Osteocyte (in vitro differentiated cells): ENCODE results near the gene CDH4. TPM values are rescaled to one million over a fixed set of nuclear protein-coding genes. Genes with fewer than 3 reads are reported as not detected.

ENCODE experiments used
- DNase-seq: peaks from one replicate; pipeline ENCODE4 v3.0.0; 2021; ENCODE audit warnings: mixed read lengths; ENCODE audit not compliant: unreplicated experiment; ENCODE audit errors: extremely low spot score
- H3K27ac Mint-ChIP-seq: one replicate; pipeline ENCODE4 v1.8.0; 2021; ENCODE audit warnings: mild to moderate bottlenecking, mixed read lengths; ENCODE audit not compliant: unreplicated experiment
- H3K27me3 Mint-ChIP-seq: one replicate; pipeline ENCODE4 v1.8.0; 2021; ENCODE audit warnings: mixed read lengths; ENCODE audit not compliant: unreplicated experiment
- H3K36me3 Mint-ChIP-seq: one replicate; pipeline ENCODE4 v1.8.0; 2021; ENCODE audit warnings: mixed read lengths; ENCODE audit not compliant: unreplicated experiment
- H3K4me1 Mint-ChIP-seq: one replicate; pipeline ENCODE4 v1.8.0; 2021; ENCODE audit warnings: mixed read lengths; ENCODE audit not compliant: unreplicated experiment
- H3K4me3 Mint-ChIP-seq: one replicate; pipeline ENCODE4 v1.8.0; 2021; ENCODE audit warnings: mild to moderate bottlenecking, moderate library complexity, mixed read lengths; ENCODE audit not compliant: unreplicated experiment
- H3K9me3 Mint-ChIP-seq: one replicate; pipeline ENCODE4 v1.8.0; 2021; ENCODE audit warnings: mixed read lengths; ENCODE audit not compliant: unreplicated experiment
- total RNA-seq: library from RNA; stranded (reverse); gene quantifications from 2 replicates; pipeline ENCODE4 v1.2.1, GENCODE V29; 2021
- TF ChIP-seq, protein P1 (sequence below): fragments of 200-600 bp; sonication (generic); IDR thresholded peaks from 2 replicates; pipeline ENCODE4 v1.5.0; 2021; ENCODE audit warnings: antibody characterized with exemption, mild to moderate bottlenecking, moderate library complexity

Gene CDH4
- total RNA-seq, 1 donor from 2014 or later, result 1.3 TPM

GRCh38 chr20:61357119-61357518 is 105.1 kb downstream of the CDH4 start:
- no peak for DNase-seq
- Mint-ChIP-seq H3K27me3 (no peaks in the 10 kb centered on the region), H3K27ac (no peak overlapping the region), H3K9me3 (no peaks in the 10 kb centered on the region), H3K4me1 (peaks cover 5% of the 10 kb centered on the region), H3K4me3 (no peak overlapping the region), H3K36me3 (no peaks in the 10 kb centered on the region)
- TF ChIP-seq, protein P1, sequence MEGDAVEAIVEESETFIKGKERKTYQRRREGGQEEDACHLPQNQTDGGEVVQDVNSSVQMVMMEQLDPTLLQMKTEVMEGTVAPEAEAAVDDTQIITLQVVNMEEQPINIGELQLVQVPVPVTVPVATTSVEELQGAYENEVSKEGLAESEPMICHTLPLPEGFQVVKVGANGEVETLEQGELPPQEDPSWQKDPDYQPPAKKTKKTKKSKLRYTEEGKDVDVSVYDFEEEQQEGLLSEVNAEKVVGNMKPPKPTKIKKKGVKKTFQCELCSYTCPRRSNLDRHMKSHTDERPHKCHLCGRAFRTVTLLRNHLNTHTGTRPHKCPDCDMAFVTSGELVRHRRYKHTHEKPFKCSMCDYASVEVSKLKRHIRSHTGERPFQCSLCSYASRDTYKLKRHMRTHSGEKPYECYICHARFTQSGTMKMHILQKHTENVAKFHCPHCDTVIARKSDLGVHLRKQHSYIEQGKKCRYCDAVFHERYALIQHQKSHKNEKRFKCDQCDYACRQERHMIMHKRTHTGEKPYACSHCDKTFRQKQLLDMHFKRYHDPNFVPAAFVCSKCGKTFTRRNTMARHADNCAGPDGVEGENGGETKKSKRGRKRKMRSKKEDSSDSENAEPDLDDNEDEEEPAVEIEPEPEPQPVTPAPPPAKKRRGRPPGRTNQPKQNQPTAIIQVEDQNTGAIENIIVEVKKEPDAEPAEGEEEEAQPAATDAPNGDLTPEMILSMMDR, result no peak

DNA sequence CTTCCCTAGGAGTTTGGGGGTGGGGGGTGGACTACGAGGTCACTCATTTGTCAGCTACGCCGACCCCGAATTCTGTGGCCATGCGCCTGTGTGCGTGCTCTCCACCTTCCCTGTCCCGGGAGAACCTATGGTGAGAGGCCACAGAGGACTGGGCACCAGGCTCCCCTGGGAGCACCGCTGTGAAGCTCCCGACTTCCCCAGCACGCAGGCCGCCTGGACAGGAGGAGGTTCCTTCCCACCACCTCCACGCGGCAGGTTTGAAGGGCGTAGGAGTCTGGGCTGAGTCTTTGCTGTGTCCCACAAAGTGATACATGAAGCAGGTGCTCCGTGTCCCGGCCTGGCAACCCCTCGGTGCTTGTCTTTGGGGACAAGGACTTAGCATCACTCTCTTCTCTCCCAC is 107.2 kb downstream of the CDH4 start:
- Mint-ChIP-seq H3K27me3 (no peaks in the 10 kb centered on the region), H3K4me1 (no peaks in the 10 kb centered on the region), H3K36me3 (no peaks in the 10 kb centered on the region), H3K4me3 (no peak overlapping the region), H3K9me3 (no peaks in the 10 kb centered on the region), H3K27ac (no peak overlapping the region)
- TF ChIP-seq, protein P1, result no peak
- no peak for DNase-seq

DNA sequence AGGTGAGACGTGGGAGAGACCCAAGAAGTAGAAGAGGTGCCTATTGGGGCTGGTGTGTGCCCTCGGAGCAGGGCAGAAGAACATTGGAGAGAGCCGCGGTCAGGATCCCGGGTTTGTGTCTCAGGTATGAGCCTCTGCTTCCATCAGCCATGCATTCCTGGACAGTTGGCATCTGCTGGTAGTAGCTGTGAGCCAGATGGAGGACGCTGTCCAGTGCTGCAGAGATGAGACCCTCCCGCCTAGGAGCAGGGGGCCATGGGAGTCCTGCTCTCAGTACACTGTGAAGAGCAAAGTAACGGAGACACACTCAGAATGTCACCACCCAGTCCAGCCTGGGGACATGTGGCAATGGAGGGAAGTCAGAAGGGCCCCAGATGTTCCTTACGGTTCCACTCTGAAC is 108.2 kb downstream of the CDH4 start:
- H3K36me3 Mint-ChIP-seq, result no peaks in the 10 kb centered on the region
- TF ChIP-seq, protein P1, result no peak
- no peaks in the 10 kb centered on the region for H3K27me3 Mint-ChIP-seq
- no peak overlapping the region for H3K4me3 Mint-ChIP-seq
- no peak overlapping the region for H3K27ac Mint-ChIP-seq
- no peak for DNase-seq
- H3K9me3 Mint-ChIP-seq, result no peaks in the 10 kb centered on the region
- no peaks in the 10 kb centered on the region for H3K4me1 Mint-ChIP-seq

DNA sequence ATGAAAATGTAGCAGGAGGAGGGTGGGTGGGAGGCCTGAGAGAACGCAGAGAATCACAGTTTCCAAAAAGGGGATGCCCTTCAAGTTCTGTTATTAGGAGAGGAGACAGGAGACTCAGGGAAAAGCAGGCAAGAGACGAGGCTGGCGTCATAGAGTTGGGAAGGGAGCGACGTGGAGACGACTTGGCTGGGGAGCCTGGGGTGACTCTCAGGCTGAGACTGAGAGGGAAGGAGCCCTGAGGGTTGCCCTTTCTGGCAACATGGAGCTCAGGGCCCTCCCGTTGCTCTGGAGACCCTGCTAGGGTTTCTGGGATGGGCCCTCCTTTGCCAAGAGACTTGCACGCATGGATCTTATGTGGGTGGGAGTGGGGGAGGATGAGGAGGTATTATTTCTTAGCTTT is 108.9 kb downstream of the CDH4 start:
- DNase-seq, result no peak
- no peaks in the 10 kb centered on the region for H3K4me1 Mint-ChIP-seq
- H3K27me3 Mint-ChIP-seq, result no peaks in the 10 kb centered on the region
- no peak overlapping the region for H3K27ac Mint-ChIP-seq
- TF ChIP-seq, protein P1, result no peak
- no peaks in the 10 kb centered on the region for H3K36me3 Mint-ChIP-seq
- no peak overlapping the region for H3K4me3 Mint-ChIP-seq
- no peaks in the 10 kb centered on the region for H3K9me3 Mint-ChIP-seq

- Mint-ChIP-seq H3K4me1 (no peaks in the 10 kb centered on the region), H3K27me3 (no peaks in the 10 kb centered on the region), H3K36me3 (no peaks in the 10 kb centered on the region), H3K4me3 (no peak overlapping the region), H3K9me3 (no peaks in the 10 kb centered on the region), H3K27ac (no peak overlapping the region)
- no peak for DNase-seq
- TF ChIP-seq, protein P1, result no peak
Observed at GRCh38 chr20:61361501-61361900, 109.4 kb downstream of the CDH4 start.
